Fibroblast of villous mesenchyme (primary cell): Measurements from ENCODE around the gene KIF21A. TPM values are rescaled to one million over a fixed set of nuclear protein-coding genes. Genes with fewer than 3 reads are reported as not detected.

Source experiments
- DNase-seq: peaks from one replicate; pipeline ENCODE4 v3.0.0-alpha.2; 2010; ENCODE audit warnings: low read depth
- H3K4me3 ChIP-seq: 2 replicates; pipeline ENCODE4 v1.5.1; 2011; ENCODE audit warnings: low read depth, mild to moderate bottlenecking, low read length
- total RNA-seq: library from RNA; depleted of rRNA; stranded (reverse); fragments of >200 nt; gene quantifications from 2 replicates; pipeline ENCODE4 v1.2.3, GENCODE V29; 2012
- TF ChIP-seq, protein P1 (sequence below): IDR thresholded peaks from 2 replicates; pipeline ENCODE4 v1.5.1; 2012; ENCODE audit warnings: low read depth, mild to moderate bottlenecking, low read length; ENCODE audit not compliant: insufficient read depth

KIF21A gene
- total RNA-seq, 1 donor, result 11.2 TPM

DNA sequence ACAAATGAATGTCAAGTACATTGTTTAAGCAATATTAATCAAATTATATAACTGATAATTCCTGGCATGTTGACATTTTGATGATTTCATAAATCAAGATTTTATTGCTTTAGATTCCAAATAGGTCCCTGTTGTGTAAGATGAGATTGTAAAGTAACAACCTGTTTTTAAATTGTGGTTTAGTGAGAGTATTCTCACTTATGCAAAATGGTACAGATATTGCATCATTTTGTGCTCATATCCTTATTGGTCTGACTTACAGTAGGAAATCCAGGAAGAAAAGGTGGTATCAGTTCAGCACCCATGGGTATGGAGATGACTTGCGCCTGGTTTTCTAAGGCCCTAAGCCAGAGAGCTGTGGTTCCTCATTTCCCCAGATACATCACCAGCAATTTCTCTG lies 165.5 kb downstream of the KIF21A start:
- TF ChIP-seq, protein P1, sequence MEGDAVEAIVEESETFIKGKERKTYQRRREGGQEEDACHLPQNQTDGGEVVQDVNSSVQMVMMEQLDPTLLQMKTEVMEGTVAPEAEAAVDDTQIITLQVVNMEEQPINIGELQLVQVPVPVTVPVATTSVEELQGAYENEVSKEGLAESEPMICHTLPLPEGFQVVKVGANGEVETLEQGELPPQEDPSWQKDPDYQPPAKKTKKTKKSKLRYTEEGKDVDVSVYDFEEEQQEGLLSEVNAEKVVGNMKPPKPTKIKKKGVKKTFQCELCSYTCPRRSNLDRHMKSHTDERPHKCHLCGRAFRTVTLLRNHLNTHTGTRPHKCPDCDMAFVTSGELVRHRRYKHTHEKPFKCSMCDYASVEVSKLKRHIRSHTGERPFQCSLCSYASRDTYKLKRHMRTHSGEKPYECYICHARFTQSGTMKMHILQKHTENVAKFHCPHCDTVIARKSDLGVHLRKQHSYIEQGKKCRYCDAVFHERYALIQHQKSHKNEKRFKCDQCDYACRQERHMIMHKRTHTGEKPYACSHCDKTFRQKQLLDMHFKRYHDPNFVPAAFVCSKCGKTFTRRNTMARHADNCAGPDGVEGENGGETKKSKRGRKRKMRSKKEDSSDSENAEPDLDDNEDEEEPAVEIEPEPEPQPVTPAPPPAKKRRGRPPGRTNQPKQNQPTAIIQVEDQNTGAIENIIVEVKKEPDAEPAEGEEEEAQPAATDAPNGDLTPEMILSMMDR, result no peak
- DNase-seq, result peak; percentile 40
- no peak overlapping the region for H3K4me3 ChIP-seq

DNA sequence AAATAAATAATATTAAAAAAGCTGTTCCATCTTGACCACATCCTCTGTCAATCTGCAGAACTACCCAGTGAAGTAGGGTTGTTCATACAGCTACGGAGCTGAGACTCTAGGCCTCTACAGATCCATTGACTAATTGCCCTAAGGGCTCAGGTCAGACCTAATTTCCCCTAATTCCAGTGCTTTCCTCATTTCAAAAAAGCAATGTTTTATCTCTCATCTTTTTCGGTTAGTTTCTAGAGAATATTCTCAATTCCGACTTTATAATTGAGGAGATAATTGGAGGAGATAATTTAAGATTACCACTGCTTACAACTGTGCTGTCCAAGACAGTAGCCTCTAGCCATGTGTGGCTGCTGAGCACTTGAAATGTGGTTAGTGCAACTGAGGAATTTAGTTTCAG lies 167.1 kb downstream of the KIF21A start:
- no peak for DNase-seq
- TF ChIP-seq, protein P1, result no peak
- H3K4me3 ChIP-seq, result no peak overlapping the region

DNA sequence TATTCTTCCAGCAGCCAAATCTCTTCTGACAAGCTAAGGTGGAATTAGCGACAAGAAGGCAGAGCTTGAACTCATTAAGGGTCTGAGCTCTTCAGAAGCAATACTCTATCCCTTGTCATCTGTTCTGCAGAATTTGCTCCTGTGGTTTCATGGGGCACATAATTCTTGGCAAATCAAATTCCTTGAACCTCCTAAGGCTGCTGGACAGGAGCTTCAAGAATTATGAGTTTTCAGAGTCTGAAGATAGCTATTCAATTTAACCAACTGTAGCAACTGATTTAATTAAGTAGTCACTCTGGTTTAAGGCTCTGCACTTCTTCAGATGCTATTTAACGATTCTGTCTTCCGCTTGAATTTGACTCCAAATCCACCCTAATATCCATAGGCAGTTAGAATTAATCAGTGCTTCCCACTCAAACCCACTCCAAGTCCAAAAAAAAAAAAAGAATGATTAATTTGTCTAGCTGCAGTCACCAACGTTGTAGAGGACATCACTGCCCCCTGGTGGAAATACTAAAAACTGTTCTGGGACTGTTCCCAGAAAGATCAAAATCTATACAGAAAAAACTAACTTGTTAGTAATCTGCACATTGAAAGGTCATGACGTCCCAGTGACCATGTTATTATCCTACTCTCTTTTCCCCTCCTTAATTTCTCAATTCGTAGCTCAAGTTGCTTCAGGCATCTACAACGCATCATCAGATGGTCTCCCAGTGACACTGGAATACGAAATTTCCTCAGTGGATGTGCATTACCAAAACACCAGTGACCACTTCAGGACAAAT lies 169.9 kb downstream of the KIF21A start:
- TF ChIP-seq, protein P1, result peak; percentile 70
- no peak overlapping the region for H3K4me3 ChIP-seq
- peak; percentile 42 for DNase-seq

DNA sequence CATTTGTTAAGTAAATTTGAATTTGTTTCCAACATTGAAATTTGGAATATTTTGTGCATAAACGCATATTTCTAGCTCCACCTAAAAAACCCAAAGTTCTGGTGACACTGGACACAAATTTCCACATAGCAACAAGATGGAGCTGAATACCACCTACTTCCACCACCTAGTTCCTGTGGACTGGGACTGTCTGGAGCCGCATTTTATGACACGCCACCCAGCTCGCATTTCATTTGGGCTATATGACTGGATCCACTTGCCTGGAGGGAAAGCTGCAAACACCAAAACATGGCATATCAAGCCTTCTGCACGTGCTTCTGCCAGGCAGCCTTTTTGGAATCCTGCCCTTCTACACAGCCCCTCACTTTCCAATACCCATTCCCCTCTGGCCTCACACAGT lies 173.4 kb downstream of the KIF21A start:
- no peak overlapping the region for H3K4me3 ChIP-seq
- no peak for DNase-seq
- TF ChIP-seq, protein P1, result no peak

DNA sequence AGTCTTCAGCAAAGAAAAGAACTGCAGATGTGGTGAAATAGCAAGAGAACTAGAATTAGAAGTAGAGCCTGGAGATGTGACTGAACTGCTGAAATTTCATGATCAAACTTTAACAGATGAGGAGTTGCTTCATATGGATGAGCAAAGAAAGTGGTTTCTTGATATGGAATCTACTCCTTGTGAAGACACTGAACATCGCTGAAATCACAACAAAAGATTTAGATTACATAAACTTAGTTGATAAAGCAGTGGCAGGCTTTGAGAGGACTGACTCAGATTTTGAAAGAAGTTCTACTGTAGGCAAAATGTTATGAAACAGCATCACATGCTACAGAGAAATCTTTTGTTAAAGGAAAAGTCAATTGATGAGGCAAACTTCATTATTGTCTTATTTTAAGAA lies 175.0 kb downstream of the KIF21A start:
- TF ChIP-seq, protein P1, result no peak
- H3K4me3 ChIP-seq, result no peak overlapping the region
- peak; percentile 10 for DNase-seq

DNA sequence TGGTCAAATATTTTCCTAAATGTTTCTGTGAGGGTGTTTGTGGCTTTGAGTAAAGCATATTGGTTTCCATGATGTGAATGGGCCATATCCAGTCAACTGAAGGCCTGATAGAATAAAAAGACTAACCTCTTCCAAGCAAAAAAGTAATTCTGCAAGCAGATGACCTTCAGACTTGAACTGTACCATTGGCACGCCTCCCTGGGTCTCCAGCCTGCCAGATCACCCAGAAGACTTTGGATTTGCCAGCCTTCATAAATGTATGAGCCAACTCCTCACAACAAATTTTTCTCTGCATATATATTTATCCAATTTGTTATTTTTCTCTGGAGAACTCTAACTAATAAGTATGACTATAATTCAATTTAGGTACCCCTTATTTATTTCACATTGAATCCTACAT lies 190.3 kb downstream of the KIF21A start:
- H3K4me3 ChIP-seq, result no peak overlapping the region
- DNase-seq, result no peak
- TF ChIP-seq, protein P1, result no peak

Other genes with a start within 250 kb of the KIF21A start
- under 0.01 and 0.32 TPM in 2 replicates for gene ABCD2, start 176.7 kb upstream of the KIF21A start, total RNA-seq